ENCODE results near the gene SIRPA.

- TF ChIP-seq CTCF (IDR thresholded peaks at IDR 0.05; ENCODE audit: insufficient read depth, low read depth, low read length) (no peak), EZH2 (IDR thresholded peaks at IDR 0.05; ENCODE audit: insufficient read depth, low read length) (no peak)
These were observed 47.5 kb downstream of the SIRPA start for GRCh38 chr20:1942486-1943274.
